Neural cell (in vitro differentiated cells): Measurements from ENCODE around the gene CYB561D1.

Experiments
- EP300 ChIP-seq: fragments of 450-650 bp; conservative IDR thresholded peaks from 2 replicates; pipeline ENCODE4 v1.6.1; 2014; ENCODE audit warnings: antibody characterized with exemption, mild to moderate bottlenecking, moderate library complexity; ENCODE audit not compliant: poor library complexity, severe bottlenecking
- EZH2 ChIP-seq: fragments of 200-600, 300-800 bp; shearing (Covaris generic), sonication (generic); IDR thresholded peaks from 2 replicates; pipeline ENCODE4 v1.6.1; 2014; ENCODE audit warnings: antibody characterized with exemption, low read length, borderline replicate concordance, mild to moderate bottlenecking; ENCODE audit not compliant: insufficient read depth, poor library complexity, severe bottlenecking
- RAD21 ChIP-seq: fragments of 450-650 bp; conservative IDR thresholded peaks from 2 replicates; pipeline ENCODE4 v1.6.1; 2014; ENCODE audit warnings: antibody characterized with exemption, mild to moderate bottlenecking, moderate library complexity
- TAF1 ChIP-seq: IDR thresholded peaks from 2 replicates; pipeline ENCODE4 v1.6.1; 2012; ENCODE audit warnings: low read depth
- TF ChIP-seq, protein P1 (sequence below): fragments of 450-650 bp; IDR thresholded peaks from 2 replicates; pipeline ENCODE4 v1.5.1; 2014; ENCODE audit warnings: antibody characterized with exemption, mild to moderate bottlenecking, moderate library complexity; ENCODE audit not compliant: poor library complexity, severe bottlenecking

DNA sequence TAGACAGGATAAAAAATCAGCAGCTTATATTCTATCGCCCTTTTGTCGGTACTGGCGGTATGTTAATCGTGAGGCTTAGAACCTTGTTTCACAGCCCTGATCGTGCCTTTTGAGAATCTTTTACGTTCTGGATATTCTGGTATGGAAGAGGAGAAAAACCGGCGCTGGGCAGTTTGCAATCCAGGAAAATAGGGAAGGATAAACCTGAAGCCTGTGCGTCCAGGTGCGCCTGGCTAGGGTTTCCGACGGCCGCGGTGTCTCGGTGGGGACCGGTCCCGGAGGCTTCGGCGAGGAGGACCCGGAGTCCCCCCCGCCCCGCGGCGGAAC lies 27.8 kb upstream of the CYB561D1 start:
- TF ChIP-seq, protein P1, sequence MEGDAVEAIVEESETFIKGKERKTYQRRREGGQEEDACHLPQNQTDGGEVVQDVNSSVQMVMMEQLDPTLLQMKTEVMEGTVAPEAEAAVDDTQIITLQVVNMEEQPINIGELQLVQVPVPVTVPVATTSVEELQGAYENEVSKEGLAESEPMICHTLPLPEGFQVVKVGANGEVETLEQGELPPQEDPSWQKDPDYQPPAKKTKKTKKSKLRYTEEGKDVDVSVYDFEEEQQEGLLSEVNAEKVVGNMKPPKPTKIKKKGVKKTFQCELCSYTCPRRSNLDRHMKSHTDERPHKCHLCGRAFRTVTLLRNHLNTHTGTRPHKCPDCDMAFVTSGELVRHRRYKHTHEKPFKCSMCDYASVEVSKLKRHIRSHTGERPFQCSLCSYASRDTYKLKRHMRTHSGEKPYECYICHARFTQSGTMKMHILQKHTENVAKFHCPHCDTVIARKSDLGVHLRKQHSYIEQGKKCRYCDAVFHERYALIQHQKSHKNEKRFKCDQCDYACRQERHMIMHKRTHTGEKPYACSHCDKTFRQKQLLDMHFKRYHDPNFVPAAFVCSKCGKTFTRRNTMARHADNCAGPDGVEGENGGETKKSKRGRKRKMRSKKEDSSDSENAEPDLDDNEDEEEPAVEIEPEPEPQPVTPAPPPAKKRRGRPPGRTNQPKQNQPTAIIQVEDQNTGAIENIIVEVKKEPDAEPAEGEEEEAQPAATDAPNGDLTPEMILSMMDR: no peak
- TF ChIP-seq RAD21 (no peak), EZH2 (no peak), TAF1 (no peak), EP300 (no peak)
